AG04450 (cell line): ENCODE results near the gene TRAF2. TPM values are rescaled to one million over a fixed set of nuclear protein-coding genes. Genes with fewer than 3 reads are reported as not detected.

Experiments used
- CTCF ChIA-PET: fragments of 300-600, 350-600 bp; formaldehyde crosslinking; extraction: SDS; loops from one replicate; lab custom pipeline; 2022; ENCODE audit warnings: antibody characterized with exemption, inconsistent platforms; lab: Charles Lee
- POLR2A ChIA-PET: fragments of 350-600 bp; formaldehyde crosslinking; extraction: SDS; loops from one replicate; lab custom pipeline; 2021; ENCODE audit warnings: antibody characterized with exemption, inconsistent platforms; lab: Yijun Ruan, JAX
- DNase-seq: peaks from one replicate; pipeline ENCODE4 v3.0.0-alpha.2; 2011; ENCODE audit warnings: low read depth, low spot score
- H3K27ac ChIP-seq: one replicate; pipeline ENCODE4 v1.5.1; 2012; ENCODE audit warnings: low read depth, low read length, control low read depth
- H3K27me3 ChIP-seq: one replicate; pipeline ENCODE4 v1.6.0; 2012; ENCODE audit warnings: low read length; ENCODE audit not compliant: control insufficient read depth, insufficient read depth
- H3K4me3 ChIP-seq: 2 replicates; pipeline ENCODE4 v1.5.1; 2011; ENCODE audit warnings: mild to moderate bottlenecking, low read depth, low read length, control low read depth
- H3K9me3 ChIP-seq: 2 replicates; pipeline ENCODE4 v1.5.1; 2012; ENCODE audit warnings: low read length; ENCODE audit not compliant: control insufficient read depth, insufficient read depth
- polyA plus RNA-seq: library from polyadenylated mRNA; depleted of rRNA; stranded (reverse); fragments of >200 nt; gene quantifications from 2 replicates; pipeline ENCODE4 v1.2.3, GENCODE V29; 2011
- TF ChIP-seq, protein P1 (sequence below): IDR thresholded peaks from 2 replicates; pipeline ENCODE4 v1.5.1; 2011; ENCODE audit warnings: low read depth, low read length, control low read depth, inconsistent platforms

The TRAF2 gene
- polyA plus RNA-seq, 1 experiment = 6.1 TPM

DNA sequence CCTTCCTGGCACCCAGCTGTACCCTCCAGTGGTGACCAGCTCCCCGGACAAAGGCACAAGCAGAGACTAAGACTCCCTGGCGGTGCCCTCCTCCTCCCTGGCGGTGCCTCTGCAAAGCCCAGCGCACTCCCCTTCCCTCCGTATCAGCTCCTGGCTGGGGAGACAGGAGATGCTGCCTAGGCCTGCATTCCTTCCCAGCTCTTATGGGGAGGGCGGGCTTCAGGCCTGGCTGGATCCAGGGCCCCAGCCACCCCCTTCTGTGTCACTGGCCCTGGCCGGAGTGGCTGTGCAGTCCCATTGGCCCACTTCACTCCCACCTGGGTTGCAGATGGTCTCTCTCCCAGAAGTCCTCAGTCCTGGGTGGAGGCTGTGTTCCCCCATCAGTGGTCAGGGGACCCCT is 72.2 kb downstream of the TRAF2 start:
- TF ChIP-seq, protein P1, sequence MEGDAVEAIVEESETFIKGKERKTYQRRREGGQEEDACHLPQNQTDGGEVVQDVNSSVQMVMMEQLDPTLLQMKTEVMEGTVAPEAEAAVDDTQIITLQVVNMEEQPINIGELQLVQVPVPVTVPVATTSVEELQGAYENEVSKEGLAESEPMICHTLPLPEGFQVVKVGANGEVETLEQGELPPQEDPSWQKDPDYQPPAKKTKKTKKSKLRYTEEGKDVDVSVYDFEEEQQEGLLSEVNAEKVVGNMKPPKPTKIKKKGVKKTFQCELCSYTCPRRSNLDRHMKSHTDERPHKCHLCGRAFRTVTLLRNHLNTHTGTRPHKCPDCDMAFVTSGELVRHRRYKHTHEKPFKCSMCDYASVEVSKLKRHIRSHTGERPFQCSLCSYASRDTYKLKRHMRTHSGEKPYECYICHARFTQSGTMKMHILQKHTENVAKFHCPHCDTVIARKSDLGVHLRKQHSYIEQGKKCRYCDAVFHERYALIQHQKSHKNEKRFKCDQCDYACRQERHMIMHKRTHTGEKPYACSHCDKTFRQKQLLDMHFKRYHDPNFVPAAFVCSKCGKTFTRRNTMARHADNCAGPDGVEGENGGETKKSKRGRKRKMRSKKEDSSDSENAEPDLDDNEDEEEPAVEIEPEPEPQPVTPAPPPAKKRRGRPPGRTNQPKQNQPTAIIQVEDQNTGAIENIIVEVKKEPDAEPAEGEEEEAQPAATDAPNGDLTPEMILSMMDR = no peak
- peaks cover 20% of the 10 kb centered on the region for H3K27me3 ChIP-seq
- no peak overlapping the region for H3K4me3 ChIP-seq
- no peak for DNase-seq
- ChIA-PET CTCF (no interaction called here), POLR2A (interaction anchor here (0.6 kb wide), 1 partner anchor 115 kb away, joined by 3 read pairs; no protein-coding TSS in a partner anchor)
- H3K9me3 ChIP-seq = no peaks in the 10 kb centered on the region; the same call in 1 of the 2 replicates
- H3K27ac ChIP-seq = no peak overlapping the region

DNA sequence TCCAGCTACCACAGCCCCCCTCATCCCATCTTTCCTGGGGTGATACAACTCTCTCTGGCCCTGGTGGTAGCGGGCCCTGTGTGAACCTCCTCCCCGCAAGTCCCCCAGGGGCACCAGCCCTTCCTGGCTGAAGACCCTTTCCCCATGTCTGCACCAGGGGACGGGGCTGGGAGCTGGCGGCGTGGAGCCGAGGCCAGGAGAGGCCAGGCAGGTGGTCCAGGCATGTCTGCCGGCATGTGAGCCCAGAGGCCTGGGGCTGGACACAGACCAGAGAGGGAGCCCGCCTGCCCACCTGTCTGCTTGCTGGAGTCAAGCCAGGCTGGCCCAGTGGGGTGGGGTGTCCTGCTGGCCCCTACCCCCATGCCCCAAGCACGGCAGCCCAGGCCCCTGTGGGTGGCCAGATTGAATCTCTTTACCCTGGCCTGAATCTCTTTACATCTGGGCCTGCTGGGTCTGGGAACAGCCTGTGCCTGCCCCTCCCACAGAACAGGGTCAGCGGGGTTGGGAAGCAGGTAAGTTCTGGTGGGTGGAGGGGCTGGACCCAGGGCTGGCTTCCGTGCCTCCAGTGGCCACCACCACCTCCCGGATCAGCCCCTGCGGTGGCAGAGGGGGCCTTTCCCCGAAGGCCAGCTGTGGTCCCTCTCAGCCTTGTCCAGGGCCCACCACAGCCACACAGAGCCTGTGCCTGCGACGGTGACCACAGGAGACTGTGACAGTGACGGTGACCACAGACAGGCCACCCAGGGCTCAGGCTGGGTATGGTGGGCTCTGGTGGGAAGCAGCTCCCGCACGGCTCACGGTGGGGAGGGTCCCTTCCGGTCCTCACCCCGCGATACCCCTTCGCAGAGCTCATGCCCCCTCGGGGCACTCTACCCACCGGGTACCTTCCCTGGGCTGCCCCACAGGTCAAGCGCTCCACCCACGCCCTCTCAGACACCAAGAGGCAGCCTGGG is 72.9 kb downstream of the TRAF2 start:
- no peak overlapping the region for H3K4me3 ChIP-seq
- CTCF ChIA-PET = interaction anchor here (1.0 to 1.2 kb wide), 2 partner anchors 11 to 70 kb away, joined by 3 to 4 read pairs; no protein-coding TSS in a partner anchor
- H3K27ac ChIP-seq = no peak overlapping the region
- H3K27me3 ChIP-seq = peaks cover 20% of the 10 kb centered on the region
- no peaks in the 10 kb centered on the region; the same call in 1 of the 2 replicates for H3K9me3 ChIP-seq
- POLR2A ChIA-PET = interaction anchor here (1.2 kb wide), 1 partner anchor 18 kb away, joined by 3 read pairs; the partner anchor contains the start of gene PTGDS
- no peak for DNase-seq
- TF ChIP-seq, protein P1 = no peak

DNA sequence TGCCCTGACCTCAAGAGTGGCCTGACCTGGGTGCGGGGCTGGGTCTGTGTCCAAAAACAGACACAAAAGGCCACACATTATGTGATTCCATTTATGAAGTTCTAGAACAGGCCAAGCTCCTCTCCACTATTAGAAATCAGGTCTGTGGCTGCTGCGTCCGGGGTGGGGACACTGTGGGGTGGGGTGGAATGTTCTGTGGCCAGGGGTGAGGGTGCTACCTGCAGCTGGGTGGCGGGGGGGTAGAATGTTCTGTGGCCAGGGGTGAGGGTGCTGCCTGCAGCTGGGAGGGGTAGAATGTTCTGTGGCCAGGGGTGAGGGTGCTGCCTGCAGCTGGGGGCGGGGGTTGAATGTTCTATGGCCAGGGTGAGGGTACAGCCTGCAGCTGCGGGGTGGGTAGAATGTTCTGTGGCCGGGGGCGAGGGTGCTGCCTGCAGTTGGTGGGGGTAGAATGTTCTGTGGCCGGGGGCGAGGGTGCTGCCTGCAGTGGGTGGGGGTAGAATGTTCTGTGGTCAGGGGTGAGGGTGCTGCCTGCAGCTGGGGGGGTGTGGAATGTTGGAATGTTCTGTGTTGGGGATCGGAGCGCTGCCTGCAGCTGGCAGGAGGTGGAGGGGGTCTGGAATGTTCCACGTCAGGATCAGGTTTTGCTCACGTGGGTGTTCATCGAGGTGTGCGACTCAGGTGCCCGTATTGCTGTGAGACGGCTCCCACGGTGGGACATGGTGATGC is 74.1 kb downstream of the TRAF2 start:
- H3K4me3 ChIP-seq = no peak overlapping the region
- TF ChIP-seq, protein P1 = no peak
- DNase-seq = no peak
- POLR2A ChIA-PET = interaction anchor here (1.2 kb wide), 1 partner anchor 17 kb away, joined by 3 read pairs; the partner anchor contains the start of gene PTGDS
- peaks cover 21% of the 10 kb centered on the region for H3K27me3 ChIP-seq
- CTCF ChIA-PET = interaction anchor here (1.2 kb wide), 1 partner anchor 12 kb away, joined by 4 read pairs; no protein-coding TSS in a partner anchor
- H3K9me3 ChIP-seq = no peaks in the 10 kb centered on the region; the same call in 1 of the 2 replicates
- H3K27ac ChIP-seq = no peak overlapping the region

DNA sequence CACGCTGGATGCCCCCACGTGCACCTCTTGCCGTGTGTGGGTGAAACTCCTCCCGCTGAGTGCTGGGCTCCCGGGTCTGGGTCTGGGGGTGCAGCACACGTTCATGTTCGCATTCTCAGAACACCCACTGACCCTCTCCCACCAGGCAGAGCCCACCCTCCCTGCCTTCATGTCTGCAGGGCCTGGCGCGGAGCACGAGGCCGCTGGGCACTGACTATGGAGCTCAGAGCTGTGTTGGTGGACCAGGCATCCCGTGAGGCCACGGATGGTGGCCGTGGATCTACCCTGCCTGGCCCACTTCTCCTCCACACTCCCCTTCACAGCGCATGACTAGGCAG is 74.6 kb downstream of the TRAF2 start:
- peaks cover 22% of the 10 kb centered on the region for H3K27me3 ChIP-seq
- no peak for DNase-seq
- TF ChIP-seq, protein P1 = no peak
- H3K27ac ChIP-seq = no peak overlapping the region
- H3K4me3 ChIP-seq = no peak overlapping the region
- H3K9me3 ChIP-seq = no peaks in the 10 kb centered on the region; the same call in 1 of the 2 replicates
- ChIA-PET POLR2A (no interaction called here), CTCF (no interaction called here)
